ENCODE measurements around the gene TMC6.
"Not testable (repeated sequence)": the region's sequence is repeated elsewhere in the genome, so short reads cannot be mapped to it uniquely, and the experiment has no call there.

TMC6 gene

DNA sequence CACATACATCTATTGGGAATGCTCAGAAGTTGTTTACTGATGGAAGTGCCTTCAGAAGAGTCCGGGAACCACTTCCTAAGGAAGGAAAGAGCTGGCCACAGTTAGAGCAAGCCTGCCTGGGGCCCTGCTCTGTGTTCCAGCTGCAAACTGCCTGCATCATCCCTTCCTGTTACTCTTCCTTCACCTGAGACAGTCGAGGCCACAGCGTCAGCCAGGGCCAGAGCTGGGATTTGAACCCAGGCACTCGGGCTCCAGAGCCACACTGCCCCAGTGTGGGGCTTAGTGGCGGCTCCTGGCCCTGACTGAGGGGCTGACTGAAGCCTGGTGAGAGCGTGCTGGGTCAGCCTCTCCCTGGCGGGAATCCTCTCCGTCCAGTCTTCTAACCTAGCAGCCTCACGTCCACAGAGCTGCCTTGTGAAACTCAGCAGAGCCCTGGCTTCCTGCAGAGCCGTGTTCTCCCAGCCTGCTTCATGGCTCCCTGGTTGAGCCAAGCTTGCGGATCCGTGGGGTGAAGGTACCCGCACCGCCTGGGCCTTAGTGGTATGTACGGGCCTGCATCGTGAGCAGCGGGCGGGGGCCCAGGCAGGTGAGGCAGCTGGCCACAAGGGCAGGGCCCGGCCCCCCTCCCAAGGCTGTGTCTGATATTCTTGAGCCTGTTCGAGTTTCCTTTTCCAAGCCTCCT lies 13.0 kb upstream of the TMC6 start:
- no peaks in the 10 kb centered on the region for H3K36me3 Mint-ChIP-seq (ENCODE audit: low read depth)
- H3K4me3 Mint-ChIP-seq: no peak overlapping the region
- no peak for DNase-seq
- TF ChIP-seq CTCF (IDR thresholded peaks at IDR 0.05): no peak
- H3K27me3 Mint-ChIP-seq (ENCODE audit: low read depth, poor library complexity): peaks cover 9% of the 10 kb centered on the region
- H3K4me1 Mint-ChIP-seq: peaks cover 42% of the 10 kb centered on the region
- H3K9me3 Mint-ChIP-seq: no peaks in the 10 kb centered on the region
- no peak overlapping the region for H3K27ac Mint-ChIP-seq

DNA sequence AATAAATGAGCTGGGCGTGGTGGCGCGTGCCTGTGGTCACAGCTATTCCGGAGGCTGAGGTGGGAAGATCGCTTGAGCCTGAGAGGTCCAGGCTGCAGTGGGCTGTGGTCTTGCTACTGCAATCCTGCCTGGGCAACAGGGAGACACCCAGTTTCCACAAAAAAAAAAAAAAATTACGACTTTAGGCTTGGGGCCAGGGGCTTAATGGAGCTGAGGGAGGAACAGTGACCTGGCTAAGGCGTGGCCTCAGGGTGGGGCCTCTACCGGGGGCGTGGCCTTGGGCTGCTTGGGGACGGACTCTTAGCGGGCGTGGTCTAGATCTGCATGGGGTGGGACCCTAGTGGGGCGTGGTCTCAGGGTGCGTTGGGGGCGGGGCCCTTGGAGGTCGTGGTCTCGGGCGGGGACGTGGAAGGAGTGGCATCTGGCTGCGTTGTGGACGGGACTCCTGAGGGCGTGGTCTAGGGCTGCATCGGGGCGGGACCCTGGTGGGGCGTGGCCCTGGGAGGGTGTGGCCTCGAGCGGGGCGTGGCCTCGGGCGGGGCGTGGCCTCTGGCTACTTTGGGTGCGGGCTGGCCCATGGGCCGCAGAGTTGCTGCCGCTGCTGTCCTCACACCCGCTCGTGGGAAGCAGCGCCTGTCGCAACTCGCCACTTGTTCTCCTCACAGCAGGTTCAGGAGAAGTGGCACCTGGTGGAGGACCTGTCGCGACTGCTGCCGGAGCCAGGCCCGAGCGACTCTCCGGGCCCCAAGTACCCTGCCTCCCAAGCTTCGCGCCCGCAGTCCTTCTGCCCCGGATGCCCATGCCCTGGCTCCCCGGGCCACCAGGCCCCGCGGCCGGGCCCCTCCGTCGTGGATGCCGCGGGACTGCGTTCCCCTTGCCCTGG lies 11.9 kb upstream of the TMC6 start:
- peak; percentile 92 for DNase-seq
- H3K36me3 Mint-ChIP-seq (ENCODE audit: low read depth): no peaks in the 10 kb centered on the region
- peaks cover 11% of the 10 kb centered on the region for H3K27me3 Mint-ChIP-seq (ENCODE audit: low read depth, poor library complexity)
- no peak for TF ChIP-seq CTCF (IDR thresholded peaks at IDR 0.05)
- no peak overlapping the region for H3K4me3 Mint-ChIP-seq
- H3K27ac Mint-ChIP-seq: no peak overlapping the region
- no peaks in the 10 kb centered on the region for H3K9me3 Mint-ChIP-seq
- peaks cover 42% of the 10 kb centered on the region for H3K4me1 Mint-ChIP-seq

GRCh38 chr17:78139861-78140168 lies 11.3 kb upstream of the TMC6 start:
- H3K4me3 Mint-ChIP-seq: not testable (repeated sequence)

GRCh38 chr17:78138204-78139060 lies 9.9 kb upstream of the TMC6 start:
- no peak overlapping the region for H3K4me3 Mint-ChIP-seq
- no peak for TF ChIP-seq CTCF (IDR thresholded peaks at IDR 0.05)
- DNase-seq: no peak
- H3K9me3 Mint-ChIP-seq: no peaks in the 10 kb centered on the region
- H3K4me1 Mint-ChIP-seq: peaks cover 34% of the 10 kb centered on the region
- H3K27ac Mint-ChIP-seq: no peak overlapping the region
- H3K27me3 Mint-ChIP-seq (ENCODE audit: low read depth, poor library complexity): peaks cover 24% of the 10 kb centered on the region
- H3K36me3 Mint-ChIP-seq (ENCODE audit: low read depth): no peaks in the 10 kb centered on the region

More at GRCh38 chr17:78139861-78140168, 11.3 kb upstream of the TMC6 start:
- not testable (repeated sequence) for H3K36me3 Mint-ChIP-seq (ENCODE audit: low read depth); H3K9me3 Mint-ChIP-seq; DNase-seq; H3K27ac Mint-ChIP-seq
- Mint-ChIP-seq H3K27me3 (ENCODE audit: low read depth, poor library complexity) (peaks cover 13% of the 10 kb centered on the region), H3K4me1 (peaks cover 42% of the 10 kb centered on the region)

DNA sequence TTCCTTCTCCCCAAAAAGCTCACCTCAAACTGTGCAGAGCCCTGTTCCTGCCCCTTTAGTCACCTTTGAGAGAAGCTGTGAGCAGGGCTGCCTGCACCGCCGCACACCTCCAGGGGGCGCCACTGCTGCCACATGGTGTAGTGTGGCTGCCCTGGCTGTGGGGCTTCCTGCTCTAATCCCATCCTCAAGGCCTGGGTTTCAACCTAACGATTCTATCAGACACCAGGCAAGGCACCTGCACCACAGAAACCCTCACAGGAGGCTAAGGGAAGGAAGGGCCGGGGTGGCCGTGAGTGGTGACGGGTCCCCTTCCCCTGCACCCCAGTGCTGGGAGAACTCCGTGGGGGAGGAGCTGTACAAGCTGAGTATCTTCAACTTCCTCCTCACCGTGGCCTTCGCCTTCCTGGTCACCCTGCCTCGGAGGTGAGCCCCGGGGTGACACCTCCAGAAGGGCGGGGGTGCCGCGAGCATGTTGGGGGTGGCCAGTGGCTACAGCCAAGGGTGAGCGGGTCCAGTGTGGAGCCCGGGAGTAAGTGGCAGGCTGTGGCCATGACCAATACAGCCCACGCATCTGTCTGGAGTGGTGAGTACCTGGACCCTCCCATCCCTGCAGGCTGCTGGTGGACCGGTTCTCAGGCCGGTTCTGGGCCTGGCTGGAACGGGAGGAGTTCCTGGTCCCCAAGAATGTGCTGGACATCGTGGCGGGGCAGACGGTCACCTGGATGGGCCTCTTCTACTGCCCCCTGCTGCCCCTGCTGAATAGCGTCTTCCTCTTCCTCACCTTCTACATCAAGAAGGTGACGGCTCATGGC lies 9.0 kb upstream of the TMC6 start:
- Mint-ChIP-seq H3K4me1 (peaks cover 28% of the 10 kb centered on the region), H3K4me3 (no peak overlapping the region), H3K36me3 (ENCODE audit: low read depth) (no peaks in the 10 kb centered on the region), H3K9me3 (no peaks in the 10 kb centered on the region), H3K27ac (no peak overlapping the region), H3K27me3 (ENCODE audit: low read depth, poor library complexity) (peaks cover 32% of the 10 kb centered on the region)
- peak; percentile 25 for TF ChIP-seq CTCF (IDR thresholded peaks at IDR 0.05)
- DNase-seq: no peak

Data from nephron progenitor cell (in vitro differentiated cells).